ENCODE results near the gene SLC22A23.

The SLC22A23 gene

DNA sequence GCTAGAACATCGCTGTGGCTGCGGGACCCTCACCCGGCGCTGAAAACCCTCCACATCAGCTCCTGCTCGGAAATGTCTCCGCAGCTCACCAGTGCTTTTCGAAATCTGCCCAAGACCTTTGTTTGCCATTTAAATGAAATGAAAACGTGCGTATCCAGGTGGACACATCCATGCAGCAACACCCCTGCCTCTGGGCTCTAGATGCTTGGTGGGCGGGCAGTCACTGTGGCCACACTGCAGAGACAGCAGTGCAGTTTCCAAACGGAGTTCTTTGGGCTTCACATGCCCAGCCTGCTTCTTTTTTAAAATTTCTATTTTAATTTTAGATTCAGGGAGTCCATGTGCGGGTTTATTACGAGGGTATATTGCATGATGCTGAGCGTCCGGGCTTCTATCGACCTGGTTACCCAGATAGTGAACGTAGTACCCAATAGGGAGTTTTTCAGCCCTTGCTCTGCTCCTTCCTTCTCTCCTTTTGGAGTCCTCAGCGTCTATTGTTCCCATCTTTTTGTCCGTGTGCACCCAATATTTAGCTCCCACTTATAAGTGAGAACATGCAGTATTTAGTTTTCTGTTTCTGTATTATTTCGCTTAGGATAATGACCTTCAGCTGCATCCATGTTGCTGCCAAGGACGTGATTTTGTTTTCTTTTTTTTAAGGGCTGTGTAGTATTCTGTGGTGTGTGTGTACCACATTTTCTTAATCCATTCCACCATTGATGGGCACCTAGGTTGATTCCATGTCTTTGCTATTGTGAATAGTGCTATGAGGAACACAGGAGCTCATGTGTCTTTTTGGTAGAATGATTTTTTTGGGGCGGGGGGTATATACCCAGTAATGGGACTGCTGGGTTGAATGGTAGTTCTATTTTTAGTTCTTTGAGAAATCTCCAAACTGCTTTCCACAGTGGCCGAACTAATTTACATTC, 224.6 kb downstream of the SLC22A23 start:
- TF ChIP-seq, protein P1, sequence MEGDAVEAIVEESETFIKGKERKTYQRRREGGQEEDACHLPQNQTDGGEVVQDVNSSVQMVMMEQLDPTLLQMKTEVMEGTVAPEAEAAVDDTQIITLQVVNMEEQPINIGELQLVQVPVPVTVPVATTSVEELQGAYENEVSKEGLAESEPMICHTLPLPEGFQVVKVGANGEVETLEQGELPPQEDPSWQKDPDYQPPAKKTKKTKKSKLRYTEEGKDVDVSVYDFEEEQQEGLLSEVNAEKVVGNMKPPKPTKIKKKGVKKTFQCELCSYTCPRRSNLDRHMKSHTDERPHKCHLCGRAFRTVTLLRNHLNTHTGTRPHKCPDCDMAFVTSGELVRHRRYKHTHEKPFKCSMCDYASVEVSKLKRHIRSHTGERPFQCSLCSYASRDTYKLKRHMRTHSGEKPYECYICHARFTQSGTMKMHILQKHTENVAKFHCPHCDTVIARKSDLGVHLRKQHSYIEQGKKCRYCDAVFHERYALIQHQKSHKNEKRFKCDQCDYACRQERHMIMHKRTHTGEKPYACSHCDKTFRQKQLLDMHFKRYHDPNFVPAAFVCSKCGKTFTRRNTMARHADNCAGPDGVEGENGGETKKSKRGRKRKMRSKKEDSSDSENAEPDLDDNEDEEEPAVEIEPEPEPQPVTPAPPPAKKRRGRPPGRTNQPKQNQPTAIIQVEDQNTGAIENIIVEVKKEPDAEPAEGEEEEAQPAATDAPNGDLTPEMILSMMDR (IDR thresholded peaks at IDR 0.05; ENCODE audit: low read depth, low read length): no peak
- no peak for DNase-seq (ENCODE audit: extremely low read depth, low read depth)

DNA sequence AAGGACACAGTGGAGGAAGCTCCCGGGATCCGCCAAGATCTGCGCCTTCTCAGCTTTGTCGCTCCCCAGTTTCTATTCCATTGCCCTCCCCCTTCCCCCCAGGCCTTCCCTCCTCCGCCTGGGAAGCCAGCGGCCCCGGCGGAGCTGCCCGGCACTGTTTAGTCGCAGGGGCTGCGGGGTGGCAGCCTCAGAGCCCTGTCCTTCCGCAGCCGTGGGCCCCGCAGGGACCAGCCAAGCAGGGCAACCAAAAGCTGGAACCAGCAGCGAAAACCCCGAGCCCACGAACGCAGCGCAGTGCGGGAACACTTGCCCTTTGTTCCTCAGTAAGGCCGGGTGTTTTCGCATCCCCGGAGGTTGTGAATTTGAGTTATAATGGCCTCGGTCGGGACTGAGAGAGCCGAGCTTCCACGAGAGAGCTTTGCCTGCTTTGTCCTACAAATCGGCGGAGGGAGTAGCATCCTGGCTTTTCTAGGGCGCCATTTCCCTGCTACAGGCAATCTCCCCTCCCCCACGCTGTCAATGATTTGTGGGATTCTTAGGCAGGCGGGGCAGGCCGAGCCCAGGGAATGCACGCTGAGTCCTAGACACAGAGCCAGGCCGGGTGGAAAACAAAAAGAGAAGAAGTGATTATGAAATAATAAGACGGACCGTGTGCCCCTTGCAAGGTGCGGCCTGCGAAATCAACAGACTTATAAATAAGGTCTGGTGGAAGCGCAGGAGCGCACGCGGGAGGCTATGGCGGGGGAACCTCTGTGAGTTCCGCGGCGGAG, 225.4 kb downstream of the SLC22A23 start:
- TF ChIP-seq, protein P1 (IDR thresholded peaks at IDR 0.05; ENCODE audit: low read depth, low read length): no peak
- peak; percentile 44 for DNase-seq (ENCODE audit: extremely low read depth, low read depth)

DNA sequence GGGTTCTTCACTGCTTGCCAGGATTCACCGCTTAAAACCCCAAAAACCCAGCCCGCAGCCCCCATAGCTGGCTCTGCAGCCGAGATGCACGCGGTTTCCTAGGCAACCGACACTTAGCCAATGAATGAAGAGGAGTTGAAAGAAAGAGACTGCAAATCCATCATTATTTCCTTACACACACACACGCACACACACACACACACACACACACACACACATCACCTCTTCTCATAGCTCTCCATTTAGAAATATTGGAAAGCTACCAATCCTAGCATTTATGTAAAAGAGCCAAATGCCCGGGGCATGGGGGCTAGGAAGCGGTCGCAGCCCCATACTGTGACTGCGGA, 226.0 kb downstream of the SLC22A23 start:
- TF ChIP-seq, protein P1 (IDR thresholded peaks at IDR 0.05; ENCODE audit: low read depth, low read length): no peak
- DNase-seq (ENCODE audit: extremely low read depth, low read depth): no peak

DNA sequence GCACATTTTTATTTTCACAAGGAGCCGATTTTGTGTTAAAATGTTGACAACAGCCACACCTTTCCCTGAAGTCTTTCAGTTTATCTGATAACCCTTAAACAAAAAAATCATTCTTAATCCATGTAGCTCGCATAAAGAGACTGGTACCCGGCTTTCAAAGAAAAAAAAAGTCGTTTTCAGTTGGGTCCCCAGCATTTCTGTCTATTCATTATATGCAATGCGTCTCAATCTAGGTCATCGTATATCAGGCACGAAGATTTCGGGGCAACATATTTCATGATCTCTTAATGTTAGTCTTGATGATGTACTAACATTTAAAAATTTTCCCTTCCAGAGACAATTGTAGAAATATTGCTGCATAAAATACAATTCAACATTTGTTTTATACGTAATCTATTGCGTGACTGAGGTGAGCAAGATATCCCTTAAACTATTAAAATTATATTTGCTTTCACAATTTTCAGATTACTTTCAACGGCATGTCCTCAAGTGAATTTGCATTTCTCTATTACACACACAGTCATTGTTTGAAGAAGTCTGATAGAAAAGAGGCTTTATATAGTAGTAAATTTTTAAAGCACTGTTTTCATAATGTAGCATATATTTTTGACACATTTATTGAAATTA, 226.5 kb downstream of the SLC22A23 start:
- TF ChIP-seq, protein P1 (IDR thresholded peaks at IDR 0.05; ENCODE audit: low read depth, low read length): no peak
- no peak for DNase-seq (ENCODE audit: extremely low read depth, low read depth)

DNA sequence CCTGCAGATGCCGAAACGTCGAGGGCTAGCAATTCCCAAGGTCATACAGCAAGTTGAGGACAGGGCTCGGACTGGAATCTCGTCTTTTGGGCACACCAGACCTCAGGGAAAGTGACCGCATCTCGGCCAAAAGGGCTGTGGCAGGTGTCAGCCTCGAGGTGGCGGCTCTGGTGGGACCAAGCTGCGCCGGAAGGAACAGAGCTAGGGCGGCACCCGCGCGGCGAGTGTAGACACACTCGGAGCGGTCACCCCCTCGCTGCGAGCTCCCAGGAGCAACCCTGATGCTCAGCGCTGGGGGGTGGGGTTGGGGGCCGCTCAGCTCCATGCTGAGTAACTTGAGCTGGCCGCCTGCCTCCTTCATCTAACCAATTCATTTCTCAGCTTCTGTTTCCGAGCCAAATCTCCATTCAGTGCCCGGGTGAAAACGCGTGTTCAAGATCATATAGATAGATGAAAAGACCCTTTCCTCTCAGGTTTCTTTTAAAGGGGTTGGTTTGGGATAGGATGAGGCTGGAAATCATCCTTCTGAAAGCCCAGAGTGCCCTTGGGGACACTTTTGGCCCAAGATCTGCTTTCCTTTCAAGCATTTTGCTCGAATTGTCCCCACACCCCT, 227.2 kb downstream of the SLC22A23 start:
- DNase-seq (ENCODE audit: extremely low read depth, low read depth): no peak
- TF ChIP-seq, protein P1 (IDR thresholded peaks at IDR 0.05; ENCODE audit: low read depth, low read length): no peak

DNA sequence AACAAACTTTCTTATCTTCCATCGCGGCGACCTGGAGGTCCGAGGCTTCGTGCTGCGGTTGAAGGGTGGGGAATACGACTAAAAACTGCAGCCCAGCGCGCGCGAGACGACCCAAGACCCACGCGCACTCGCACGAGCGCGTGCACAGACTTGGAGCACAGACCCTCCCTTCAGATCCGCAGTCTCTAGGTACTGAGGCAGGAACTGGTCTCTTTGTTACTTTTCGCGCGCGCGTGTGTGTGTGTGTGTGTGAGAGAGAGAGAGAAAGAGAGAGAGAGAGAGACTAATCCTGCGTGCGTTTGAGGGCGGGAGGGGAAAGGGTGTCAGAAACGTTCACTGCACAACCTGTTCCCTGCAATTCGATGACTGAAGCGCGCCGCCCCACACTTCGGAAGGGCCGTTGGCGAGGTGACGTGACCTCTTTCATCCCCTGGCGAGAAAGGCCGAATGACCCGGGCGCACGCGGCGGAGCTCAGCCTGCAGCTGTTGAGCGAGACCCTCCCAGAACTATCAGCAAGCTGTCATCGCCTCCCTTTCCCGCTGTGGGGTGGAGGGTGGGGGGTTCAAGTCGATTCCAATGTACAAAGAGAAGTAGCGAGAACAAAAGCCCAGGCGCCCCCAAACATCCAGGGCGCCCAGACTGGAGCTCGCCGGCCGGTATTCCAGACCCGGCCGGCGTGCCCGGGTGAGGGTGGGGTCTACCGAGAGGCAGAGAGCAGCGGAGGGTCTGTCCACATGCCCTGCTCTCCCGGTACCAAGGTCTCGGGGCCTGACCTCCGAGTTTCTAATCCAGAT, 227.9 kb downstream of the SLC22A23 start:
- DNase-seq (ENCODE audit: extremely low read depth, low read depth): no peak
- TF ChIP-seq, protein P1 (IDR thresholded peaks at IDR 0.05; ENCODE audit: low read depth, low read length): no peak

All from AG09319 (cell line).